Non-pigmented ciliary epithelial cell (primary cell): ENCODE data around the gene MRAS.
"Not testable (repeated sequence)": the region's sequence is repeated elsewhere in the genome, so short reads cannot be mapped to it uniquely, and the experiment has no call there.

Experiments used
- DNase-seq: peaks from one replicate; pipeline ENCODE4 v3.0.0-alpha.2; 2010; ENCODE audit warnings: low read depth

The MRAS gene

DNA sequence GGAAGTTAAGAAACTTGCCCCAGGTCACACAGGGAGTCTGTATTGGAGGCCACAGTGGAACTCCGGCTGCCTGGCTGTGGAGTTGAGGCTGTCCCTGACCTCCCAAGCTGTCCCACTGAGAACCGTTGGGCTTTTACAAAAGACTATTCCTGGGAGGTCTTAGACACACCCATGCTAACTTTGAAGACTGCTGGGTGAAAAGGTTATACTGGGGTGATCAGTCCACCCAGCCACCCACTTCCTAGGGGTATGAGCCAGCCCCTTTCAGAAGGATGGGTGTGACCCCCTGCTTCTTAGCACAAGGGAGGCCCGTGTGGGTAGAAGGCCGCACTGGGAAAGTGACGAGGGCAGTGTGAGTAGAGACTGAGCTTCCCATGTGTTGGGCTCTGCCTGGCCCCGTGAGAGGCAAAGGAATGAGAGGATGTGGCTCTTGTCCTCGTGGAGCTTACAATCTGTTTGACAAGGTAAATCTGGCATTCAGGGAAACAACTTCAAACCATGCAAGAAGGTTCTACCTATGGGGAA is 19.0 kb downstream of the MRAS start:
- no peak for DNase-seq

- no peak for DNase-seq
These were observed 19.5 kb downstream of the MRAS start for GRCh38 chr3:138367911-138368310.

DNA sequence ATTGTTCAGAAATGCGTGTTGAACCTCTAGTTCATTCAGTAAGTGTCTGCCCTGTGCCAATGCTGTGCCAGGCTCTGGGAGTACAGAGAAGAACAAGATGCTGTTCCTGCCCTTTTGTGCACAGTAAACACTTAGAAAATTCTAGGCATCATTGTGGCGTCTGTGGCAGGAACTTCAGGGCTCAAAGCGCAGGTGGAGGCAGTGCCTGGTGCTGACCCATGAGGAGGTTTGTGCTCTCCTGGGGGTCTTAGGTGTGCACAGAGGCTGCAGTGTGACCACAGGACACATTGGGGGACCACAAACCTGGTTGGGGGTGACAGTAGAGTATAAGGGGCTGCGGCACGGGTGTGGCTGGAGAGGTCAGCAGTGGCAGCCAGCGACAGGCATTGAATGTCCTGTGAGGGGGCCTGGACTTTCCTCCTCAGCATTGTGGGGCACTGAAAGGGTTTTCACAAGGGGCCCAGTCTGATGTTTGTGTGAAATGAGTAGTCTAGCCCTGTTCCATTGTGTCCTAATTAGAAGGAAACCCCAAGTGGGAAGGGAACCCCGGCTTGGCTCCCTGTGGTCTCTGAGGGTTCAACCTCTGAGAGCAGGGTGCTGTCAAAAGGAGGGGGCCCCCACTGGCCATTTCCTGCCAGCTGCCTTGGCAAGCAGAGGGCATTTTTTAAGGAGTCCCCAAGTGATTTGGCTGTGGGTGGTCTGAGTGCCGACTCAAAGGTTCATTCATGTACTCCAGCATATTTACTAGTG is 20.9 kb downstream of the MRAS start:
- DNase-seq, result no peak

DNA sequence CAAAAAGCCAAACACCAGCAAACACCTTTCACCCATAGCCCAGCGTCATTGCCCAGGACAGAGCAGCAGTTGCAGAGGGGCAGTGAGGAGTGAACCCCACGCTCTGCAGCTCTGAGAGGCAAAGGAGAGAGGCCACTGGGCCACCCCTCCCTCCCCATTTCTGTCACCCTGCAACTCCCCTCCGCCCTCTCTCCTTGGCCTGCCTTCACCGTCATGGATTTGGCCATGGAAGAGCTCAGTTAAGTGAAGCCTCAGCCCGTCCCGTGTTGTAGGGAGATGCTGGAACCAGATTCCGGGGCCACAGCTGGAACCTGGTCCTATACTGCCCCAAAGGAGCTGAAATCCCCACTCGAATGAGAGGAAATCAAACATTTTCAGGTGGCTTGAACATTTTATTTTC is 21.9 kb downstream of the MRAS start:
- no peak for DNase-seq

DNA sequence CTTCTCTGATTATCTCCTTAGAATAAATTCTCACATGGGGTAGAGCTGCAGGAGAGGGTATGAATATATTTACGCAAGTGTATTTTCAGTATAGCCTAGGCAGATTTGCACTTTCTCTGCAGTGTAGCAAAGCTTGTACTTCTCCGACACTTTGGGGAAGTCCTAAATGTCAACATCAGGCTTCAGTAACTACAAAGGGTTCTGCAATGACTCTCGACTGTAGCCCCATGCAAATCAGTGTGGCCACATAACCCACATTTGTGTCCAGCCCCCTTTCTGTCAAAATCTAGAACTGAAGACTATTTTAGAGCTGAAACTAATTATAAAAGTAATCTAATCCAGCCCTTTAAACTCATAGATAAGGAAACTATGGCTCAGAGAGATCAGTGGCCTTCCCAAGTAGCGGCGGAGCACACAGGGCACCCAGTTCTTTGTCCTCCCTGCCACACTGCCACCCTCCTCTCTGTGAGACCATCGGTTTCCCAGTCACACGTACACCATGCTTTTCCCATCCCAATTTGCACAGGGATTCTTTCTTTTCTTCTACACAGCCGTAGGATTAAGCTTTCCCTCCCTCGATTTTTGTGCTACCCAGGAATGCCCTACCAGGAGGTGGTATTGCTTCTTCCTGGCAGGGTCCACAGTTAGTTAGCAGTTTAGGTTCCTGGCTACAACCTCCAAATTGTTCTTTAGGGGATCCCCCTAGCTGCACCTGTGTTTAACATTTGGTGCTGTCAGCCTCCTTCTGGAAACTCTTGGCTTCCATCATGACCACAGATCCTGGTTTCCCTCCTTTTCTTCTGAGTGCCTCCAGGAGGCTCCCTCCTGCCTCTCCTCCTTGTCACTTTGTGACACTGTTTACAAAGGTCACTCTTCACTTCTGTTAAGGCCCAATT is 22.9 kb downstream of the MRAS start:
- DNase-seq, result no peak

- DNase-seq, result no peak
These were observed 24.8 kb downstream of the MRAS start for GRCh38 chr3:138373087-138373735.

GRCh38 chr3:138373736-138374094 is 25.3 kb downstream of the MRAS start:
- no peak for DNase-seq

GRCh38 chr3:138374573-138375134 is 26.3 kb downstream of the MRAS start:
- DNase-seq, result no peak

DNA sequence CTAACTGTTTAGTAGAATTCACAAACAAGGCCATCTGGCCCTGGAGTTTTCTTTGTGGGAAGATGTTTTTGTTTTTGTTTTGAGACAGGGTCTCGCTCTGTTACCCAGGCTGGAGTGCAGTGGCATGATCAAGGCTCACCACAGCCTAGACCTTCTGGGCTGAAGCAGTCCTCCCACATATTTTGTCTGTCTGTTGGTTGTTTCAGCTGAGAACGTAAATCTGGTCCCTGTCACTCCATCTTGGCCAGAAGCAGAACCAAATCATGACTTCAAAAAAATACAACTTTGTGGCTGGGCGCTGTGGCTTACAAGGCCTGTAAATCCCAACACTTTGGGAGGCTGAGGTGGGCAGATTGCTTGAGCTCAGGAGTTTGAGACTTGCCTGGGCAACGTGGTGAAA is 27.1 kb downstream of the MRAS start:
- no peak for DNase-seq

DNA sequence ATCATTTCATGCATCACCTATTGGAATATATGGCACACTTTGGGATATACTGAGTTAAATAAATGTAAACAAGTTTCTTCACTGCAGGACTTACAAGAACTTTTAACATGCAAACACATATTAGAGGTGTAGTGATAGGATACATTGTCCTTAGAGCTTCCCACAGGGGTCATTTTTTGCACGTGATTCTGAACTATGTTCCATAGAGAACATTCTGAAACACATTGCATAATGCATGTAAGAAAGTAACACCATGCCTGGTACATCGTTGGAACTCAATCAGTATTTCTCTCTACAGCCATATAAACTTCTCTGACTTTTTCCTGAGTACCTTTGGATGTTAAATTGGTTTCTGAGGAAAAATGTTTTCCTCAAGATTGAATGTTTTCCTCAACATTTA is 28.3 kb downstream of the MRAS start:
- DNase-seq, result no peak

- not testable (repeated sequence) for DNase-seq
These were observed 28.8 kb downstream of the MRAS start for GRCh38 chr3:138377212-138377611.

DNA sequence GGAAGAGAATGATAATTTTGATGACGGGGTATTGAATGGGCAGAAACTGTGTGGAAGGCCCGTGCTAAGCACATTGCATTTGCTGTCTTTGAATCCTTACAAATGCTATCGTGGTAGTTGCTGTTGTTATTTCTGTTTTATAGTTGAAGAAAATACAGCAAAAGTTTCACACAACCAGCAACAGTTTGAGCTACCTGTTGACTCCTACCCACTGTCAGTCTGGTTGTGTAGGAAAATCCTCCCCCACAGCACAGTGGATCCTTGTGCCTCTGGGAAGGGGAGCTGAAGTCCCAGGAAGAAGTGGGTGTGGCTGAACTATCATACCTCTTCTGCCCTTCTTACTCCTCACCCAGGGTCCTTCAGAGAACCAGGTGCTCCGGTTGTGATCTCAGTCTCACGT is 29.4 kb downstream of the MRAS start:
- DNase-seq, result no peak

- no peak for DNase-seq
These were observed 30.0 kb downstream of the MRAS start for GRCh38 chr3:138378331-138378730.

GRCh38 chr3:138378990-138379389 is 30.6 kb downstream of the MRAS start:
- DNase-seq, result no peak

- no peak for DNase-seq
These were observed 33.1 kb downstream of the MRAS start for GRCh38 chr3:138381413-138381901.

DNA sequence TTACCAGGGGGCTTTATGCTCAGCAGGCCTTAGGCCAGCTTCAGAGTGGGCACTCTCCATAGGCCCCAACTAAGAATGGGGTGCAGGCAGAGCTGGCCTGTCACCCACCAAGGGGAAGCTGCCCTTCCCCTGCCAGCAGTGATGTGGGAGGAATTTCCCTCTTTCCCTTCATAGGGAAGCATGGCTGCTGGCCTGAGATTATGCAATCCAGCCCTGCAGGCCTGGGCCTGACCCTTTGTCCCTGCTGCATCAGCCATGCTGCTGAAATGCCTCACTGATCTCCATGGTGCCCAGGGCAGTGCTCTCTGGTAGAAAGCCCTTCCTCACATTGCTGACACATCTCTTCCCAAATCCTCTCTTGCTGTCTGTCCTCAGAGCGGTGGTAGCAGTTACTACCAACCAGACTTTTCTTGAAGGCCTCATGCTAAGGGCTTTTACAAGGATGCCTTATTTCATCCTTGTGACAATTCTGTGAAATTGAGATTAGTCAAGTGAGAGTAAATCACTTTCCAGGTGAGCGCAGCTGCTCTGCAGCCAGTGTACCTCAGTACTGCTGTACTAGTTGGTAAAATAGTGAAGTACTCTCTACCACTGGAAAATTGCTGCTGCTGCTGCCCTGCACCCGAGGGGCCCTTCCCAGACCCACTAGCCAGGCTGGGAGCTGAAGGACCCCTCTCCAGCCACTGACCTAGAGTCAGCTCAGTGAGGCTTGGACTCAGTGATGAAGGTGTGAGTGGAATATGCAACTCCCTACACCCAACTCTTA is 33.8 kb downstream of the MRAS start:
- DNase-seq, result no peak

DNA sequence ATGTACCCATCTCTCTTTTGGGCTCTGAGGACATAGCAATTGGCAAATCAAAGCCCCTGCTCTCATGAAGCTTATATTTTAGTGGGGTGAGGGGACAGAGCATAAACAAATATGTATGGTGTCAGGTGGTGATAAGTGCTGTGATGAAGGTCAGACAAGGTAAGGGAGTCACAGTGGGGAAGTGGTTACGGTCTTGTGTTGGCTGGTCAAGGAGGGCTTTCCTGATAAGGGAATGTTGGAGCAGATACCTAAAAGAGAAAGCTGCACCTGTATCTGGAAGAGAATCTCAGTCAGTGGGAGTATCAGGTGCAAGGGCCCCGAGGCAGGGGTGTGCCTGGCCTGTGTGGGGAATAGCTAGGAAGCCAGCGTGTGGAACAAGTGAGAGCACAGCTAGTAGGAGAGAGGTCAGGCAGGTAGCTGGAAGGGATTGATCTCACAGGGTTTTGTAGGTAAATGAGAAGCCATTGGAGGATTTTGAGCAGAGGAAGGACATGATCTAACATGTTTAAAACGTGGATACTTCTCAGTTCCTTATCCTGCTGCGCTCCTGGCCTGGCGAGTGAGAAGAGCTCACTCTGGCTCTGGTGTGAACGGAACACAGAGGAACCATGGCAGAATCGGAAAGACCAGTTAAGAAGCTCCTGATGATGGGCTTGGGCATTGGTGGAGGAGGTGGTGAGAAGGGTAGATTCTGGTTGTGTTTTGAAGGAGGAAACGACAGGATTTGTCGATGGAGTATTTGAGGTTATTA is 35.5 kb downstream of the MRAS start:
- DNase-seq, result no peak

- no peak for DNase-seq
These were observed 36.2 kb downstream of the MRAS start for GRCh38 chr3:138384531-138384930.

DNA sequence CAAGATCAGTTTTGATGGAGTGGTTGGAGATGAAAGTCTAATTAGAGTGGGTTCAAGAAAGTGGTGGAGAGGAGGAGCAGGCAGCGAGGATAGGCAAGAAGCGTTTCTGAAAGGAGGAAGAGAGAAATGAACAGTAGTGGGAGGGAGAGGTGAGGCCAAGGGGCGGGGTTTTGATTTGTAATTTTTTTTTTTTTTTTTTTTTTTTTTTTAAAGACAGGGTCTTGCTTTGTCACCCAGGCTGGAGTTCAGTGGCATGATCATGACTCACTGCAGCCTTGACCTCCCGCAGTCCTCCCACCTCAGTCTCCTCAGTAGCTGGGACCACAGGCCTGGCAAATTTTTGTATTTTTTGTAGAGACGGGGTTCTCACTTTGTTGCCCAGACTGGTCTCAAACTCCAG is 36.6 kb downstream of the MRAS start:
- DNase-seq, result no peak

DNA sequence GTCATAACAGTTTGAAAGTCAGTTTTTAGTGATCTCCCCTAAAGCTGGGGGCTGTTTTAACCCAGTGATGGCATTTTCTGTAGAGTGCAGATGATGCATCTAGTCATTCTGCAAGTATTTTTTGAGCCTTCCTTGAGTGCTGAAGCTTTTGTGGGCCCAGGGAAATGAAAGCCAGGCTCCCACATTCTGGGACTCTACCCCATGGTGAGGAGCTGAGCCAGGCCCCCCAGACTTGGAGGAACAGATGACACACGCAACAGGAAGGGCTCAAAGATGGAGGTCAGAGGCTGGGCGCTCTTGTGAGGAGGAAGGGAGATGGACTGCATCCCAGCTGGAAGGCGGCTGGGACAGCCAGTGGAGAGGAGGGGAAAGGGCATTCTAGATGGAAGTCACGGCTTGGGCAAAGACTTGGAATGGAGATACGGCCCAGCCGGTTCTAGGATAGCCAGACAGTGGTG is 40.8 kb downstream of the MRAS start:
- no peak for DNase-seq
